Activated CD8-positive, alpha-beta memory T cell treated with anti-CD3 and anti-CD28 coated beads, Interleukin-2, amount 50 U/mL, for 24 hours (primary cell): ENCODE measurements around the gene SCNN1G.
A peak's percentile ranks its signal among the peaks of the same experiment; 100 is the strongest.
"Not testable (repeated sequence)": the region's sequence is repeated elsewhere in the genome, so short reads cannot be mapped to it uniquely, and the experiment has no call there.

Experiments
- DNase-seq: peaks from one replicate; pipeline ENCODE4 v3.0.0-alpha.2; 2020; ENCODE audit errors: extremely low read depth

Gene SCNN1G, protein sequence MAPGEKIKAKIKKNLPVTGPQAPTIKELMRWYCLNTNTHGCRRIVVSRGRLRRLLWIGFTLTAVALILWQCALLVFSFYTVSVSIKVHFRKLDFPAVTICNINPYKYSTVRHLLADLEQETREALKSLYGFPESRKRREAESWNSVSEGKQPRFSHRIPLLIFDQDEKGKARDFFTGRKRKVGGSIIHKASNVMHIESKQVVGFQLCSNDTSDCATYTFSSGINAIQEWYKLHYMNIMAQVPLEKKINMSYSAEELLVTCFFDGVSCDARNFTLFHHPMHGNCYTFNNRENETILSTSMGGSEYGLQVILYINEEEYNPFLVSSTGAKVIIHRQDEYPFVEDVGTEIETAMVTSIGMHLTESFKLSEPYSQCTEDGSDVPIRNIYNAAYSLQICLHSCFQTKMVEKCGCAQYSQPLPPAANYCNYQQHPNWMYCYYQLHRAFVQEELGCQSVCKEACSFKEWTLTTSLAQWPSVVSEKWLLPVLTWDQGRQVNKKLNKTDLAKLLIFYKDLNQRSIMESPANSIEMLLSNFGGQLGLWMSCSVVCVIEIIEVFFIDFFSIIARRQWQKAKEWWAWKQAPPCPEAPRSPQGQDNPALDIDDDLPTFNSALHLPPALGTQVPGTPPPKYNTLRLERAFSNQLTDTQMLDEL

DNA sequence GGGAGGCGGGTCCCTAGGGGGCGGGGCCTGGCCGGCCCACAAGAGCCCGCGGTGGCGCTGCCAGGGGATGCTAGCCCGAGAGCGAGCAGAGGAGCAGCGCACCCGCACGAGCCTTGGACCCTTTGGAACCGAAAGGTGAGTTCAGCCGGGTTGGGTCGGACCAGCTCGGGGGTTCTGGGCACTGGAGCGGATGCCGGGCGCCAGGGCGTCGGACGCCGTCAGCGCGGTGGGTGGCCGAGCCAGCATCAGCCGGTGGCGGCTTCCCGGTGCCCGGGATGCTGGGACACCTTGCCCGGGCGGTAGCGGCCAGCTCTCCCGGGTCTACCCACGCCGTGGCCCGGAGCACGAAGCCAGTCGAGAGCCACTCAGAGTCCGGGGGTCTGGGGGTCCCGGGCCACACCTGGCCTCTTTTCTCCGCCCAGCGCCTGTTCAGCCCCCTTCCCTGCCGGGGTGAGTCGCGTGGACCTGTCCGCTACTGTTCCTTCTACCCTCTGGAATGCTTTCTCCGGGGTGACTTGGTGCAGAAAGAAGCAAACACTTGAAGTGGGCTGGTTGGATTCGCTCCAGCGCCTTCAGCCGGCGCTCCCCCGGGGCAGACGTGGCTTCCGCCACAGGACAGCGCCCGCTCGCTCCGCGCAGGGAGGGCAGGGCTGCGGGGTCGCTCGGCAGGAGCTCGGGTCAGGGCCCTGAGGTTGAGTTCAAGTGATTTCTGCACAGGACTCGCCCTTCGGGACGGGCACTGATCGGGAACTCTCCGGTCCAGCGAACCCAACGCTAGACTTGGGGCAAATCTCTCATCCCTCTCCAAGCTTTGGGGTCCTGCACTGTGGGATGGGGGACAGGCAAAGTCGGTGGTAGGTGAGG, at the start of gene SCNN1G:
SCNN1G (plus strand) TSS at position 67 of the 864 bp plus-strand sequence. CDS start 3,527 bp downstream, outside the sequence.
- no peak for DNase-seq

- no peak for DNase-seq
Observed at GRCh38 chr16:23132775-23133463, 49.6 kb upstream of the SCNN1G start.

GRCh38 chr16:23134274-23134673, 48.3 kb upstream of the SCNN1G start:
- DNase-seq, result no peak

- no peak for DNase-seq
Observed at GRCh38 chr16:23137256-23137655, 45.3 kb upstream of the SCNN1G start.

DNA sequence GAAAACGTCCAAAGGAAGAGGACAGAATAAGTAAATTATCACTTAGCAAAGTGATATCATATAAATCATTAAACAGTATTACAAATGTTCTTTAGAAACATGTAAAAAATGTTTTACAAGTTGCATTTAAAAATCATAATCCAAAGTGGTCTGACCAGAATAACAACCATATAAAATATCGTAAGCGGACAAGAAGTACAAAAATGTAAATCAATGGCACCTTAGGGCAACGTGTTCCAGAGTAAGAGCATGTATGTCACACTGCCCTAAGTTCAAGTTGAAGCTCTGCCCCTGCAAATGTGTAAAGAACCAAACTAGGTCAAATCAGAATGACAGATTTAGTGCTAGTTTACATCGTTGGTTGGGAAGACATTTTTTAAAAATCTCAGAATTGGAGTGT, 44.7 kb upstream of the SCNN1G start:
- DNase-seq, result no peak

DNA sequence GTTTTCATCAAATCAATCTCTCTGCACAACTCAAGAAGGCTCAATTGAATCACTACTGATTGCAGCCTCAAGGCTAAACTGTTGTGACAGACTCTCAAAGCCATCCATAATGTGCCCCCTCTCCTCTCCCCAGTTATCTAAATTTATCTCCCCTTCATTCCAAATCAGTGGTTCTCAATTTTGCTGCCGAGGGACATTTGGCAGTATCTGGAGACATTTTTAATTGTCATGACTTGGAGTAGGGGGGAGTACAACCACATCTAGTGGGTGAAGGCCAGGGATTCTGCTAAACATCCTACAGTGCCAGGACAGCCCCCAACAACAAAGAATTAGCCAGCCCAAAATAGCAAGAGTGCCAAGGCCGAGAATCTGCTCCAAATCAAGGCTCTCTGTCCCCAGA, 42.4 kb upstream of the SCNN1G start:
- DNase-seq, result no peak

DNA sequence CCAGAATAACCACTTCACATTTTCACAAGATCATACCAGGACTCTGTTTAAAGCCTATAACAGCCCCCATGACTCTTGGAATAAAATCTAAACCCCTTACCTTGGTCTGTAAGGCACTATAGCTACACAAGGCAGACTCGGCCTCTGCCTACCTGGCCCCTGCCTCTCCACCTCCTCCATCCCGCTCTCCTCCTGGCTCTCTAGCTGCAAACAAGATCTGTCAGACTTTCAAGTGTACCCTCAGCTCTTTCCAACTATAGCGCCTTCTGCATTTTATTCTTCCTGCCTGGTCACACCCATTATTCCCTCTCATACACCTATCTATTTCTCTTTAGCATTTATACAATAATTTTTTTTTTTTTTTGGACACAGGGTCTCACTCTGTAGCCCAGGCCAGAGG, 41.5 kb upstream of the SCNN1G start:
- no peak for DNase-seq

- DNase-seq, result no peak
Observed at GRCh38 chr16:23141500-23141899, 41.0 kb upstream of the SCNN1G start.

GRCh38 chr16:23141959-23142740, 40.4 kb upstream of the SCNN1G start:
- no peak for DNase-seq

DNA sequence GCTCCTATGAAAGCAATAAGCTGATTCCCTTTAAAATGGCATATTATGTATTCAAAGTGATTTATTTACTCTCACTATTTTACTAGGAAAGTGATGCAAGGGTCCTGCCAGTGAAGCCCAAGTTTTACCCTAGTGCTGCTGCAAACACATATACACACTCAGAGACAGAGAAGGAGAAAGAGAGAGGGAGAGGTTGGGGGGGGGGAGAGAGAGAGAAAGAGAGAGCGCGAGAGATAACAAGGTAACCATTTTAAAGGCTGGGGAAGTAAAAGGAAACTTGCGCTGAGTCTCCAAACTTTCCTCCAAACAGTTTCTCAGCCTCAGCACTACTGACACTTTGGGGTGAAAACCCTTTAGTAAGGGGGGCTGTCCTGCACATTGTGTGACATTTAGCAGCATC, 39.2 kb upstream of the SCNN1G start:
- no peak for DNase-seq

- DNase-seq, result not testable (repeated sequence)
Observed at GRCh38 chr16:23144393-23144792, 38.2 kb upstream of the SCNN1G start.

GRCh38 chr16:23145186-23145585, 37.4 kb upstream of the SCNN1G start:
- no peak for DNase-seq

GRCh38 chr16:23145608-23146007, 36.9 kb upstream of the SCNN1G start:
- no peak for DNase-seq

- DNase-seq, result no peak
Observed at GRCh38 chr16:23146877-23147601, 35.5 kb upstream of the SCNN1G start.

DNA sequence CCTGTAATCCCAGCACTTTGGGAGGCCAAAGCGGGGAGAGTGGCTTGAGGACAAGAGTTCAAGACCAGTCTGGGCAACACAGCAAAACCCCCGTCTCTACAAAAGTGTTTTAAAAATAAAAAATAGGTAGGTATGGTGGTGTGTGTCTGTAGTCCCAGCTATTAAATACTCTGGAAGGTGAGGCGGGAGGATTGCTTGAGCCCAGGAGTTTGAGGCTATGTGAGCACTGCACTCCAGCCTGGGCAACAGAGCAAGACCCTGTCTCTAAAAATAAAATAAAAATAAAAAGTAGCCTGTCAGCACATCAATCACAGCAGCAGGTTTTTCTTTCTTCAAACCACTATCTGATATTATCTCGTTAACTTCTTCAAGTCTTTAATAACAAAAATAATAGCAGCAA, 34.9 kb upstream of the SCNN1G start:
- DNase-seq, result no peak

- no peak for DNase-seq
Observed at GRCh38 chr16:23148166-23148512, 34.4 kb upstream of the SCNN1G start.

GRCh38 chr16:23148513-23149266, 33.9 kb upstream of the SCNN1G start:
- DNase-seq, result no peak

DNA sequence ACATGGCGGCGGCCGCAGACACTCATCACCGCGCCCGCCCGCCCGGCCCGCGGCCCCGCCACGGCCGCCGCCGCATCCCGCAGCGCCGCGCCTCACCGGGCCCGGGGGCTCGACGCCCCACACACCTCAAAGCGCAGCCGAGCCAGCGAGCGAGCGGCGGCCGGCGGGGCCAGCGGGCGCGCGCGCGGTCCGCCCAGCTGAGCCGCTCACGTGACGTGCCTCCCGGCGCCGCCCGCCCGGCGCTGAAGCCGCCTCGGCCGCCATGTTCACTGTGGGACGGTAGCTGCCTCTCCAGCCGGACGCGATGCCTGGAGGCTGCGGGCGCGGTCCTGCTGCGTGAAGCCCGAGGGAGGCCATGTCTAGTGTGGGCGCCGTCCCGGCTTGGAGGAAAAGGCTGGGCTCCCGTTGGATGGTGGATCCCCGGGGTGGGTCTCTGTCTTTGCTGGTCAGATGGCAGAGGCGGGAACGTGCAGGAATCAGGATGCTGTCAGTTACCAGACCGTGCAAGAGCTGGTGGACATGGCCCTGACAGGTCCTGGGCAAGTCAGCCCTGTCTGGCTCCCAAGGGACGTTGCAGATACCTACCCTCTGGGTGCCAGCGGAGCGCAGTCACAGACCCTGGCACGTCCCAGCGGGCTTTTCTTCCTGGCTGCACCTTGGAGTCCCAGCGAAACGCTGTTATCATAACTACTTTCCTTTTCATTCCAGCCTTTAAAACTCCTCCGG, 33.1 kb upstream of the SCNN1G start, which contains the start of gene USP31:
USP31 (minus strand) TSS at position 186 of the 726 bp plus-strand sequence; CDS start at position 4, 182 bp downstream.
- peak; percentile 77 for DNase-seq

DNA sequence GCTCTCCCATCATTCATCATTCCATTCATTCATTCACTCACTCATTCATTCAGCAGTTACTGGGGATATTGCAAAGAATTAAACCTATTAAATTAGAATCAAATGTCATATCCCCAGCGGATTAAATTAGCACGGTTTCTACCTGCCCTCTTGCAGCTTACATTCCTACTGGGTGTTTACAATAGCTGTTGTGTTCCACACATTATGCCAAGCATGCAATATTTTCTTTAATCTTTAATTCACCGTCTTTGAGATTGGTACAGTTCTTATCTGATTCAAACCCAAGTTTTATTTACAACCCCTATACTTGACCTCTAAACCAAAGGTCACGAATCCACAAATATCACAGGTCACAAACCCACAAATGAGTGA, 32.6 kb upstream of the SCNN1G start:
- DNase-seq, result no peak
